ENCODE measurements around the gene LRP4.

Gene LRP4

GRCh38 chr11:46948378-46949131, 30.2 kb upstream of the LRP4 start (continued):
- TF ChIP-seq ZNF664 (tag by site-specific recombination; IDR thresholded peaks at IDR 0.05), result no peak
- TF ChIP-seq ZBTB6 (tag by site-specific recombination; IDR thresholded peaks at IDR 0.05), result peak; percentile 86
- no peak for TF ChIP-seq MYNN (tag by site-specific recombination; IDR thresholded peaks at IDR 0.05; ENCODE audit: borderline replicate concordance)
- peak; percentile 94 for TF ChIP-seq ZNF843 (tag by site-specific recombination; IDR thresholded peaks at IDR 0.05)
- TF ChIP-seq ZNF776 (tag by site-specific recombination; IDR thresholded peaks at IDR 0.05; ENCODE audit: borderline replicate concordance), result no peak
- TF ChIP-seq KLF16 (tag by site-specific recombination; IDR thresholded peaks at IDR 0.05), result no peak
- no peak for TF ChIP-seq ZNF341 (tag by site-specific recombination; IDR thresholded peaks at IDR 0.05; ENCODE audit: low read depth)
- TF ChIP-seq ZSCAN5A (tag by site-specific recombination; IDR thresholded peaks at IDR 0.05), result no peak
- peak; percentile 87 for TF ChIP-seq ZNF639 (tag by site-specific recombination; IDR thresholded peaks at IDR 0.05)
- TF ChIP-seq ZNF10 (tag by site-specific recombination; IDR thresholded peaks at IDR 0.05), result peak; percentile 80; the same call in 1 of the 2 replicates
- peak; percentile 79 for TF ChIP-seq KLF8 (tag by site-specific recombination; IDR thresholded peaks at IDR 0.05)
- TF ChIP-seq ZNF292 (tag by site-specific recombination; IDR thresholded peaks at IDR 0.05; ENCODE audit: borderline replicate concordance, low read depth), result no peak
- peak; percentile 39; the same call in 1 of the 2 replicates for TF ChIP-seq ZNF501 (tag by site-specific recombination; IDR thresholded peaks at IDR 0.05)
- TF ChIP-seq ZNF114 (tag by site-specific recombination; IDR thresholded peaks at IDR 0.05), result no peak
- no peak for TF ChIP-seq ZNF585B (tag by site-specific recombination; IDR thresholded peaks at IDR 0.05)
- TF ChIP-seq ZNF514 (tag by site-specific recombination; IDR thresholded peaks at IDR 0.05), result no peak

DNA sequence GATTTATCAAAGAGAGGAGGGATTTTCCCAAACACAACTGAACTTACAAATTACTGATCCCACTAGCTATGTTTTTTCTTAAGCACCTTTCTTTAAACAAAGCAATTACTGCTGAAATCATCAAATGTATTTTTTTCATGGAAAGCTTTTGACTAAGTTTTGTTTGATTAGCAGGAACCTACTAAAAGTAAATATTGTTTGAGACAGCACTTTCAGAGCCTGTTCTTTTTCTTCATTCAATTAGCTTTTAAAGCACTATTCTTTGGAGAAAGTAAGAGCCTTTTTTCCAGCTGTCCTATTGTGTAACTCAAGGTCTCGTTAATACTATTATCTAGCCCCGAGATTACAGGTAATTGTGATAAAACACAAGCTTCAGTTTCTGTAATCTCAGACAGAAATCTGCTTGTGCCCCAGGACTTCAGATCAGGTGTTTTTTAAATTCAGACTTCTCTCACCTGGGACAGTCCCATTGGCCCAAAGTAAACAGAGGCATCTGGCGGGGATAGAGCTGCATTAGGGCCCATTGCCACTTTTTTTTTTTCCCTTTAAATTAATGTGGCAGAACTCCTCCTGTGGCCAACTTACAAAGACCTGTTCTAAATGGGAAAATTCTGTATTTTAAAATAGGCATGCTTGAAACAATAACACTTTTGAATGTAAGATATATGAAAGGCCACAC, 29.2 kb upstream of the LRP4 start:
- Histone ChIP-seq H3K4me3 (ENCODE audit: low read depth, low read length) (no peak overlapping the region), H3K36me3 (ENCODE audit: control insufficient read depth in 2 of 2, insufficient read depth in 1 of 2, low read length in 2 of 2) (peaks cover 0 to 4% of the 10 kb centered on the region in 2 experiments; a peak in 1 of 3 replicates), H3K4me1 (ENCODE audit: control insufficient read depth, insufficient read depth, low read length) (peaks cover 14% of the 10 kb centered on the region), H3K9me3 (ENCODE audit: control insufficient read depth, insufficient read depth, low read depth, low read length) (no peaks in the 10 kb centered on the region), H3K27ac (ENCODE audit: extremely low read depth, low read depth, low read length) (peak overlapping the region; percentile 82)
- TF ChIP-seq, protein P1, sequence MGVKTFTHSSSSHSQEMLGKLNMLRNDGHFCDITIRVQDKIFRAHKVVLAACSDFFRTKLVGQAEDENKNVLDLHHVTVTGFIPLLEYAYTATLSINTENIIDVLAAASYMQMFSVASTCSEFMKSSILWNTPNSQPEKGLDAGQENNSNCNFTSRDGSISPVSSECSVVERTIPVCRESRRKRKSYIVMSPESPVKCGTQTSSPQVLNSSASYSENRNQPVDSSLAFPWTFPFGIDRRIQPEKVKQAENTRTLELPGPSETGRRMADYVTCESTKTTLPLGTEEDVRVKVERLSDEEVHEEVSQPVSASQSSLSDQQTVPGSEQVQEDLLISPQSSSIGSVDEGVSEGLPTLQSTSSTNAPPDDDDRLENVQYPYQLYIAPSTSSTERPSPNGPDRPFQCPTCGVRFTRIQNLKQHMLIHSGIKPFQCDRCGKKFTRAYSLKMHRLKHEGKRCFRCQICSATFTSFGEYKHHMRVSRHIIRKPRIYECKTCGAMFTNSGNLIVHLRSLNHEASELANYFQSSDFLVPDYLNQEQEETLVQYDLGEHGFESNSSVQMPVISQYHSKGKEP (tag by site-specific recombination; IDR thresholded peaks at IDR 0.05), result no peak
- TF ChIP-seq ZNF335 (tag by site-specific recombination; conservative IDR thresholded peaks at IDR 0.05) (peak; percentile 2; the same call in 1 of the 2 replicates), PRDM6 (tag by site-specific recombination; IDR thresholded peaks at IDR 0.05) (peak; percentile 84)
- ChIA-PET CTCF (interaction anchor here (0.7 to 1.4 kb wide), 2 partner anchors 16 to 206 kb away, joined by 4 to 6 read pairs; no protein-coding TSS in a partner anchor), POLR2A (interaction anchor here (2.1 kb wide), 1 partner anchor 30 kb away, joined by 6 read pairs; no protein-coding TSS in a partner anchor)

Measured in HEK293 (cell line).